IMR-90 (cell line): ENCODE measurements around the gene POLR1A. TPM values are rescaled to one million over a fixed set of nuclear protein-coding genes. Genes with fewer than 3 reads are reported as not detected.

ENCODE experiments used
- ATAC-seq: fragments of 200-7000 bp; cut with Tn5 transposase; 2 replicates; pipeline ENCODE4 v1.9.1; 2020; ENCODE audit warnings: low read depth, mild to moderate bottlenecking, moderate library complexity
- BruUV-seq: library from RNA; stranded (reverse); fragments of 400-500 nt; replicated peaks from 2 replicates; lab custom pipeline; 2021; lab: Mats Ljungman, UMichigan
- CTCF ChIA-PET: fragments of 300-600 bp; formaldehyde crosslinking; extraction: SDS; loops from one replicate; lab custom pipeline; 2021; ENCODE audit warnings: antibody characterized with exemption; lab: Yijun Ruan, JAX
- POLR2A ChIA-PET: fragments of 300-600 bp; sonication (Branson Sonifier 250); formaldehyde crosslinking; loops from one replicate; lab custom pipeline; 2022; ENCODE audit warnings: antibody characterized with exemption; ENCODE audit not compliant: unreplicated experiment; lab: Charles Lee
- DNase-seq: peaks from one replicate; pipeline ENCODE4 v3.0.0; 2013
- H2AFZ ChIP-seq: replicated peaks from 2 replicates; pipeline ENCODE3; 2013; ENCODE audit warnings: low read length, mild to moderate bottlenecking; ENCODE audit not compliant: poor library complexity
- H2AK5ac ChIP-seq: 2 replicates; pipeline ENCODE4 v1.6.1; 2013; ENCODE audit warnings: low read depth, low read length, inconsistent platforms
- H2AK9ac ChIP-seq: replicated peaks from 2 replicates; pipeline ENCODE3; 2013; ENCODE audit warnings: mild to moderate bottlenecking, low read depth, low read length, moderate library complexity; ENCODE audit not compliant: poor library complexity
- H2BK120ac ChIP-seq: 2 replicates; pipeline ENCODE4 v1.6.1; 2013; ENCODE audit warnings: low read depth, low read length, inconsistent platforms
- H2BK15ac ChIP-seq: 3 replicates; pipeline ENCODE4 v1.6.1; 2013; ENCODE audit warnings: low read depth, low read length, inconsistent platforms
- H2BK20ac ChIP-seq: 2 replicates; pipeline ENCODE4 v1.6.1; 2013; ENCODE audit warnings: low read depth, mild to moderate bottlenecking, inconsistent platforms, low read length, moderate library complexity
- H2BK5ac ChIP-seq: 2 replicates; pipeline ENCODE4 v1.6.1; 2013; ENCODE audit warnings: mild to moderate bottlenecking, low read depth, low read length, inconsistent platforms; ENCODE audit not compliant: poor library complexity, severe bottlenecking
- H3K14ac ChIP-seq: replicated peaks from 2 replicates; pipeline ENCODE4 v1.6.1; 2013; ENCODE audit warnings: low read depth, low read length, inconsistent platforms
- H3K18ac ChIP-seq: 2 replicates; pipeline ENCODE4 v1.6.1; 2013; ENCODE audit warnings: low read depth, low read length, control low read depth
- H3K23ac ChIP-seq: 2 replicates; pipeline ENCODE4 v1.6.1; 2013; ENCODE audit warnings: low read depth, low read length, inconsistent platforms
- H3K27ac ChIP-seq: 2 replicates; pipeline ENCODE4 v1.5.1; 2013; ENCODE audit warnings: mild to moderate bottlenecking, control low read depth, low read length; ENCODE audit not compliant: insufficient read depth
- H3K27me3 ChIP-seq: 2 replicates; pipeline ENCODE4 v1.6.1; 2013; ENCODE audit warnings: low read length; ENCODE audit not compliant: control insufficient read depth, insufficient read depth
- H3K36me3 ChIP-seq: 2 replicates; pipeline ENCODE4 v1.6.1; 2013; ENCODE audit warnings: low read length, mixed read lengths; ENCODE audit not compliant: control insufficient read depth, insufficient read depth
- H3K4ac ChIP-seq: 2 replicates; pipeline ENCODE4 v1.6.1; 2013; ENCODE audit warnings: low read depth, low read length, inconsistent platforms
- H3K4me1 ChIP-seq: 2 replicates; pipeline ENCODE4 v1.6.1; 2013; ENCODE audit warnings: low read length, mixed read lengths; ENCODE audit not compliant: control insufficient read depth, insufficient read depth
- H3K4me2 ChIP-seq: 2 replicates; pipeline ENCODE4 v1.6.1; 2013; ENCODE audit warnings: low read depth, mild to moderate bottlenecking, control low read depth, low read length, moderate library complexity
- H3K4me3 ChIP-seq: 2 replicates; pipeline ENCODE4 v1.5.1; 2013; ENCODE audit warnings: low read depth, mild to moderate bottlenecking, control low read depth, low read length, moderate library complexity; ENCODE audit not compliant: insufficient read depth
- H3K56ac ChIP-seq: 2 replicates; pipeline ENCODE4 v1.6.1; 2013; ENCODE audit warnings: low read length, inconsistent platforms; ENCODE audit not compliant: insufficient read depth; ENCODE audit errors: extremely low read depth
- H3K79me1 ChIP-seq, 2 experiments: 2 replicates each; pipeline ENCODE4 v1.6.1; 2013; ENCODE audit warnings: low read length in 2 of 2, inconsistent platforms in 1 of 2, low read depth in 1 of 2
- H3K9ac ChIP-seq: 2 replicates; pipeline ENCODE4 v1.6.1; 2013; ENCODE audit warnings: low read depth, low read length, control low read depth
- H3K9me1 ChIP-seq: 2 replicates; pipeline ENCODE4 v1.6.1; 2013; ENCODE audit warnings: low read length, inconsistent platforms; ENCODE audit not compliant: insufficient read depth
- H3K9me3 ChIP-seq: 2 replicates; pipeline ENCODE4 v1.6.1; 2013; ENCODE audit warnings: low read length; ENCODE audit not compliant: control insufficient read depth, insufficient read depth
- H4K20me1 ChIP-seq: 2 replicates; pipeline ENCODE4 v1.6.1; 2013; ENCODE audit warnings: low read length, inconsistent platforms; ENCODE audit not compliant: insufficient read depth
- H4K5ac ChIP-seq: 2 replicates; pipeline ENCODE4 v1.6.1; 2013; ENCODE audit warnings: mild to moderate bottlenecking, low read depth, low read length, control low read depth
- H4K8ac ChIP-seq, 2 experiments: 2 replicates each; pipeline ENCODE4 v1.6.1; 2013; ENCODE audit warnings: low read depth in 2 of 2, low read length in 2 of 2, control low read depth in 1 of 2, inconsistent platforms in 1 of 2
- H4K91ac ChIP-seq: 2 replicates; pipeline ENCODE4 v1.6.1; 2013; ENCODE audit warnings: low read depth, low read length, inconsistent platforms; ENCODE audit not compliant: insufficient read depth
- BHLHE40 ChIP-seq: fragments of 150-350 bp; IDR thresholded peaks from 2 replicates; pipeline ENCODE4 v1.6.1; 2016; ENCODE audit warnings: mild to moderate bottlenecking, low read depth, low read length
- CEBPB ChIP-seq: IDR thresholded peaks from 2 replicates; pipeline ENCODE4 v1.6.1; 2012; ENCODE audit warnings: low read depth, low read length, improper control_type of control experiment
- CHD1 ChIP-seq: IDR thresholded peaks from 2 replicates; pipeline ENCODE4 v1.6.1; 2012; ENCODE audit warnings: low read depth, low read length, improper control_type of control experiment
- CTCF ChIP-seq: conservative IDR thresholded peaks from 2 replicates; pipeline ENCODE4 v1.5.1; 2012; ENCODE audit warnings: mild to moderate bottlenecking, low read depth, low read length, improper control_type of control experiment
- ELK1 ChIP-seq: fragments of 150-350 bp; IDR thresholded peaks from 2 replicates; pipeline ENCODE4 v1.6.1; 2016; ENCODE audit warnings: low read depth, mild to moderate bottlenecking, low read length, moderate library complexity, borderline replicate concordance
- FOS ChIP-seq: fragments of 150-350 bp; IDR thresholded peaks from 2 replicates; pipeline ENCODE4 v1.6.1; 2016; ENCODE audit warnings: low read depth, low read length
- MAFK ChIP-seq: IDR thresholded peaks from 2 replicates; pipeline ENCODE4 v1.6.1; 2012; ENCODE audit warnings: low read depth, low read length, improper control_type of control experiment
- MAZ ChIP-seq: IDR thresholded peaks from 2 replicates; pipeline ENCODE4 v1.6.1; 2012; ENCODE audit warnings: low read depth, mild to moderate bottlenecking, low read length, improper control_type of control experiment, moderate library complexity, borderline replicate concordance
- MXI1 ChIP-seq: IDR thresholded peaks from 2 replicates; pipeline ENCODE4 v1.6.1; 2012; ENCODE audit warnings: low read depth, mild to moderate bottlenecking, low read length, moderate library complexity, borderline replicate concordance
- NFE2L2 ChIP-seq: fragments of 150-350 bp; IDR thresholded peaks from 2 replicates; pipeline ENCODE4 v1.6.1; 2016; ENCODE audit warnings: low read depth, mild to moderate bottlenecking, low read length
- POLR2A ChIP-seq: IDR thresholded peaks from 2 replicates; pipeline ENCODE4 v1.6.1; 2012; ENCODE audit warnings: mild to moderate bottlenecking, low read depth, low read length
- RAD21 ChIP-seq: IDR thresholded peaks from 2 replicates; pipeline ENCODE4 v1.6.1; 2012; ENCODE audit warnings: low read length, improper control_type of control experiment
- RCOR1 ChIP-seq: IDR thresholded peaks from 2 replicates; pipeline ENCODE4 v1.6.1; 2012; ENCODE audit warnings: mild to moderate bottlenecking, low read length, improper control_type of control experiment; ENCODE audit not compliant: insufficient replicate concordance
- RFX5 ChIP-seq: IDR thresholded peaks from 2 replicates; pipeline ENCODE4 v1.8.0; 2012; ENCODE audit warnings: low read depth, mild to moderate bottlenecking, low read length, moderate library complexity
- SMC3 ChIP-seq: fragments of 150-350 bp; IDR thresholded peaks from 2 replicates; pipeline ENCODE4 v1.6.1; 2016; ENCODE audit warnings: low read depth, mild to moderate bottlenecking, antibody characterized with exemption, low read length, moderate library complexity
- WGBS, 2 experiments: methylation state at CpG; one replicate each; pipeline versions ENCODE4 v1.1.5 to v1.1.7; 2013; ENCODE audit warnings: missing lambda C conversion rate in 2 of 2; ENCODE audit not compliant: insufficient read length in 1 of 2; ENCODE audit errors: extremely low coverage in 2 of 2; 5-methylcytosine and 5-hydroxymethylcytosine counted together
- dilution Hi-C: fragments of 300-500 bp; cut with HindIII; formaldehyde crosslinking; loops from one replicate; pipeline ENCODE4 v1.14.3; 2018; ENCODE audit warnings: low sequenced_read_pairs; ENCODE audit not compliant: unreplicated experiment
- in situ Hi-C: fragments of 300-500 bp; cut with MboI; formaldehyde crosslinking; loops from 3 replicates; pipeline ENCODE4 v1.14.3; 2019; ENCODE audit warnings: low sequenced_read_pairs, inconsistent platforms, mixed read lengths
- intact Hi-C: fragments of 100-400 bp; cut with micrococcal nuclease; formaldehyde crosslinking; loops from 2 replicates; pipeline ENCODE4 v1.10.0; 2022
- polyA plus RNA-seq, 3 experiments: library from polyadenylated mRNA; depleted of rRNA; stranded (reverse); fragments of >200 nt; gene quantifications; 2 replicates each; pipeline ENCODE4 v1.2.3, GENCODE V29; 2012; ENCODE audit warnings: low replicate concordance in 1 of 3
- total RNA-seq: library from RNA; depleted of rRNA; stranded (reverse); fragments of >200 nt; gene quantifications from 2 replicates; pipeline ENCODE4 v1.2.3, GENCODE V29; 2012
- TF ChIP-seq, protein P1 (sequence below): fragments of 150-350 bp; IDR thresholded peaks from 2 replicates; pipeline ENCODE4 v1.6.1; 2017; ENCODE audit warnings: mild to moderate bottlenecking, antibody characterized with exemption, low read length, low read depth

The POLR1A gene
- total and polyA plus RNA-seq, 2 of the 4 experiments (the other 2 are of a cell fraction), result 7.6 to 27.4 TPM

DNA sequence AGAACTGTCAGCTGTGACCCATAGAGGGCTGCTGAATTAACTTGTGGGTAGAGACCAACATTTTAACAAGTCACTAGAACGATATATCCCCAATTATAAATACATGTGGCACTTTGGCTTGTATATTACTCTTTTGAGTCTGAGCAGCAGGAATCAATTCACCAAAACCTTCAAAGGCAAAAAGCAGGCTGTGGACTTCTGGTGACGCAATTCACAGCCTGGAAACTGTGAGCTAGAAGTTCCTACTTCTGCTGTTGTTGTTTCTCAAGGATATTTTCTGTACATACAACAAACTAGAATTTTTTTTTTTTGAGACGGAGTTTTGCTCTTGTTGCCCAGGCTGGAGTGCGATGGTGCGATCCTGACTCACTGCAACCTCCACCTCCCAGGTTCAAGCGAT lies 37.6 kb upstream of the POLR1A start:
- H3K79me1 ChIP-seq, result no peaks in the 10 kb centered on the region
- H3K27me3 ChIP-seq, result no peaks in the 10 kb centered on the region
- H3K36me3 ChIP-seq, result peaks cover 56% of the 10 kb centered on the region
- no peak overlapping the region for H3K56ac ChIP-seq
- H3K18ac ChIP-seq, result no peak overlapping the region
- H3K4me3 ChIP-seq, result no peak overlapping the region
- H2BK5ac ChIP-seq, result no peak overlapping the region
- in situ Hi-C loops (no loop called here), intact Hi-C loops (loop anchor here (10.0 kb wide), 1 partner anchor 321 kb away; no protein-coding TSS in a partner anchor), dilution Hi-C loops (no loop called here)
- no peak overlapping the region for H4K5ac ChIP-seq
- no CpG with 5 or more reads among the region's 6 CpGs for WGBS, 2 experiments
- no peak overlapping the region for H3K4ac ChIP-seq
- no peak for DNase-seq
- H3K4me1 ChIP-seq, result no peaks in the 10 kb centered on the region
- no TSS peak for BruUV-seq
- H3K27ac ChIP-seq, result no peak overlapping the region
- ATAC-seq, result no peak
- H3K23ac ChIP-seq, result no peak overlapping the region
- CTCF ChIA-PET, result interaction anchor here (0.6 to 0.7 kb wide), 2 partner anchors 64 to 292 kb away, joined by 3 to 5 read pairs; no protein-coding TSS in a partner anchor
- no peak overlapping the region for H2AK9ac ChIP-seq
- no peaks in the 10 kb centered on the region for H3K9me3 ChIP-seq
- no peak overlapping the region for H3K14ac ChIP-seq
- no peak overlapping the region for H2BK20ac ChIP-seq
- no peak overlapping the region for H2BK120ac ChIP-seq
- no peaks in the 10 kb centered on the region for H3K9me1 ChIP-seq
- H4K91ac ChIP-seq, result no peak overlapping the region
- peaks cover 3% of the 10 kb centered on the region; the same call in 1 of the 2 replicates for H4K20me1 ChIP-seq
- POLR2A ChIA-PET, result no interaction called here
- no peak overlapping the region for H4K8ac ChIP-seq
- TF ChIP-seq ELK1 (no peak), CTCF (no peak), RAD21 (no peak), CHD1 (no peak), MAFK (no peak), MXI1 (no peak), POLR2A (no peak), RCOR1 (no peak), BHLHE40 (no peak), SMC3 (no peak), RFX5 (no peak), MAZ (no peak), NFE2L2 (no peak), CEBPB (no peak), FOS (no peak)
- TF ChIP-seq, protein P1, sequence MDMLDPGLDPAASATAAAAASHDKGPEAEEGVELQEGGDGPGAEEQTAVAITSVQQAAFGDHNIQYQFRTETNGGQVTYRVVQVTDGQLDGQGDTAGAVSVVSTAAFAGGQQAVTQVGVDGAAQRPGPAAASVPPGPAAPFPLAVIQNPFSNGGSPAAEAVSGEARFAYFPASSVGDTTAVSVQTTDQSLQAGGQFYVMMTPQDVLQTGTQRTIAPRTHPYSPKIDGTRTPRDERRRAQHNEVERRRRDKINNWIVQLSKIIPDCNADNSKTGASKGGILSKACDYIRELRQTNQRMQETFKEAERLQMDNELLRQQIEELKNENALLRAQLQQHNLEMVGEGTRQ, result no peak
- H3K9ac ChIP-seq, result no peak overlapping the region
- H2AFZ ChIP-seq, result no peak overlapping the region
- H2AK5ac ChIP-seq, result no peak overlapping the region
- no peak overlapping the region for H2BK15ac ChIP-seq
- H3K4me2 ChIP-seq, result no peak overlapping the region
